GM21737 (cell line): Measurements from ENCODE around the gene TRABD2B.

Experiments
- ATAC-seq: cut with Tn5 transposase; IDR thresholded peaks from one replicate; pipeline ENCODE4 v1.9.1; 2021; ENCODE audit warnings: mild to moderate bottlenecking, moderate library complexity; ENCODE audit not compliant: unreplicated experiment

Gene TRABD2B

DNA sequence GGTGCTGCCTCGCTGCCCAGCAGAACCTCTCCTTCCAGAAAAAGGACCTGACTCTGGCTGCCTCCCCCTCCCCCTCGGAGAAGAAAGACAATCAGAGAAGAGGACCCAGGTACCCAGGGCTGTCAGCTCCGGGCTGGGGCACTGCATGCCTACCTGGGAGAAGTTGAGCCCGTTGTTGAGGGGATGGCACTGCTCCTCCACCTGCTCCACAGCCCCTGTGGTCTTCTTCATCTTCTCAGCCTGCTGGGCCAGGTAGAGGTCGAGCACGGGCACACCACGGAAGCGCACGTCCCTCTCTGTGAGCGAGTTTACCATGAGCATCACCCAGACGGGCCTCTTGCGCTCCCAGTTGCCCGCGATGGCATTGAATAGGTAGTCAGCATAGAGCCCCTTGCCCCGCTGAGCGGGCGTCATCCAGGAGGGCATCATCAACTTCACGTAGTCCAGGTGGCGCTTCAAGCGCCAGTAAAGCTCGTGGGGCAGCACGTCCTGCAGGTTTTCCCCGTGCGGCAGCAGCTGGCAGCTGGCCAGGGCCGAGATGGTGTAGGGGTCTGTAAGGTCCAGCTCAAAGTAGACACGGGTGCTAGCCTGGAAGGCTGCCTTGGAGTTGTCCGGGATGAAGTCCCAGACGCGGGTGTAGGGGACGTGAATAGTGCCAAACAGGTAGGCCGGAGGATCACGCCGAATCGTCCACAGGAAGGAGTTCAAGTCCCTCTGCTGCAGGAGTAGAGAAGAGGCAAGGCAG, 3.1 kb downstream of the TRABD2B start:
- no peak for ATAC-seq

DNA sequence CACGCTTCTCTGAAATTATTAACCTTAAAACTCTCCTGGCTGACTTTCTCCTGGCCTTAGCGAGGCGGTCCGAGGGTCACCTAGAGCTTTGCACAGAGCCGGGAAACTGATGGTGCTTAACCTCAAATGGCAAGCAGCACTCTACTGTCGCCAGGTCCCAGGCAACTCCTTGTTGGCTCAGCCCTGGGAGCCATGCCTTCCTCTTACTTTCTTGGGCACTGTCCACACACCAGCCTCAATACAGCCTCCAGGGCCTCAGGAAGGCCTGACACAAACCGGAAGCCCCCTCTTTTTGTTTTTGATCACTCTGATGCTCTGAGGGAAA, 3.8 kb downstream of the TRABD2B start:
- ATAC-seq: no peak

GRCh38 chr1:47992720-47993415, 4.3 kb downstream of the TRABD2B start:
- no peak for ATAC-seq

- no peak for ATAC-seq
Measured at GRCh38 chr1:47991673-47992072, 5.5 kb downstream of the TRABD2B start.

GRCh38 chr1:47991187-47991586, 6.0 kb downstream of the TRABD2B start:
- no peak for ATAC-seq

- ATAC-seq: no peak
Measured at GRCh38 chr1:47990286-47990685, 6.9 kb downstream of the TRABD2B start.

DNA sequence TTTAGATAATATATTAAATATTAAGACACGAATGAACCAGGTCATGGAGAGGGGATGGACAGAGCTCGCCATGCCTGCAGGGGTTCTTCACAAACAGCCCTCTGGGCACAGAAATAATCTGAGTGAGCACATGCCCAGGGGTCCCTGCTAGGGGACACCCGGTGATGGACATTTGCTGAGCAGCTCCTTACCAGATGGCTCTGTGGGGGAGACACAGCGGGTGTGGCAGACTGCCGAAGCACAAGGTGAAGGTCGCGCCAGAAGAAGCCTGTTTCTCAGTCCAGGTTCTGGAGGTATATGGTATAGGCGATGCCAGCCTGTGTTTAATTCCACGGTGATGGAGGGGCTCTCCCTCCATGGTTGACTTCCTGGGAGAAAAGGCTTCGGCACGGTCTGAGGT, 9.6 kb downstream of the TRABD2B start:
- no peak for ATAC-seq

DNA sequence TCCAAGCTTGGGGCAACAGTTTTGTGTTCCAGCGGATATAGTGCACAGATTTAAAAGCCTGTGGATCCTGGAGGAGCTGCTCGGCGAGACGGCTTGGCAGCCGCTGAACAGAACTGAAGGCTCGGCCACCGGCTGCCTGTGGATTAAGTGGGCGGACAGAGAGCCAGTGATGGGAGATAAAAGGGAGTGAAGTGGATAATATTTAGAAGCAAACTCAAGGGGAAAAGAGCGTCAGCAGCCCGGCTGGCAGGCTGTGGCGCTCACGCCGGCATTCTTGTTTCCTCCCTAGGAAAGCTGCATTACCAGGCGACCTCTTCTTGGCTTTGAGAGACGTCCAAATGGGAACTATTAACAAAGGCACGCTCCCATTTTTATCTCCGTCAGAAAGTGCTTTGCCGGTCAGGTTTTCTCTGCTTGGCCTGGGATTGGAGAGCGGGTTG, 10.4 kb downstream of the TRABD2B start:
- ATAC-seq: no peak

GRCh38 chr1:47985018-47985417, 12.2 kb downstream of the TRABD2B start:
- ATAC-seq: no peak

DNA sequence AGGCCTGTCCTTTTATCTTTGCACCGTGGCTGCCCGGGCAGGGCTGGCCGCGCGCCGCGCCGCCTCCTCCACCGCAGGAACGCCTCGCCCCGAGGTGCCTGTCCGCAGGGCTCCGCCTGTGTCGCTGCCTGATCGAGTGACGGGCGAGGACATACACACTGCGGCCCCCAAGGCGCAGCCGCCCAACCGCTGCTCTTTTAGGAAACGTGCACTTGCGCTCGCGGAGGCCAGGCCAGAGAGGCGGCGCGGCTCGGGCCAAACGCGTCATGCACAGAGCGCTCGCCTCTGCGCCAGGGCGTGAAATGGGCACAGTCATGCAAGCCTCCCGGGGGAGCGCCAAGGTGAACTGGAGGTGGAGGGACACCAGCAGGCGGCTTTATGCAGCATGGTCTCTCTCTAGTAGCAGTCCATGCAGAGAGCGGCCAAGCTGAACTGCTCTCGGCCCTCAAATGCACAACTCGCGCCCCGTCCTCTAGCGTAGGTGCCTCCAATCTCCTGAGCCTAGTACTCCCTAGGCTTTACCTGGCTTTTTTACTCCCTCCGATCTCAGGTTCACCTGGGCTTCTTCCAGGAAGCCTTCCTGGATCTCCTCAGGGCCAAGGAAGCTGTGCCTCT, 12.9 kb downstream of the TRABD2B start:
- ATAC-seq: no peak

DNA sequence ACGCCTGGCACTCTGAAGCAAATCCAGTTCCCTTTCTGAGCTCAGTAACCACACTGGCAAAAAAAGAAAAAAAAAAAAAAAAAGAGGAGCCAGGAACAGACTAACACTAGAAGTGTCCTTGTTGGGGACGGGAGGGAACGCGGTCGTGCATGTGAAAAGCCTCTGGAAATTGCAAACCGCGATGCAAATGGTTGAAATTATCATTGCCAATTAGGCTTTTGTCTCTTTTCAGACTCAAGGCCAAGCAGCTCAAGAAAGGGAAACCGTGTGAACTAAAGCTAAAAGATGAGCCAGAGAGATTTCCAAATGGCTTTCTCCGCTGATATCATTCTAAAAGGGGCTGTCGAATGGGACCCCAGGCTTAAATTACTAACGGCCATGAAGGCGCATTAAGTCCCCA, 13.5 kb downstream of the TRABD2B start:
- no peak for ATAC-seq

- no peak for ATAC-seq
Measured at GRCh38 chr1:47981667-47982350, 15.4 kb downstream of the TRABD2B start.

DNA sequence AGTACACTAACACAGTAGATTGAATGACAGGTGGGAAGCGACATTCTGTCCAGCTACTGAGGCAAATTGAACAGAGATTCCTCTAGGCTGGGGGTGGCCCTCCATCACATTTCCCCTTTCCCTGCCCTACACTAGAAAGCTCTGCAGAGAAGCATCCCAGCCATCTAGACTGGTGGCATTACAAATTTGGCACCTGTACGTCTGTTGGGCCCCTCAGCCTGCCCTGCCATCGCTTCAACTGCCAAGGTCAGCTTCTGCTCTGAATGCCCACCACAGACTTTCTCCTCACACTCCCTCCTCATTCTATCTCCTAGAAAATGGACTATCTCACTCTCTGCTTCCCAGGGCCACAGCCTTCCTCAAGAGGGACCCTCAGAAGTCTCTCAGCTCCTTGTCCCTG, 16.7 kb downstream of the TRABD2B start:
- no peak for ATAC-seq

- ATAC-seq: no peak
Measured at GRCh38 chr1:47979724-47980123, 17.5 kb downstream of the TRABD2B start.

- ATAC-seq: no peak
Measured at GRCh38 chr1:47978486-47978885, 18.7 kb downstream of the TRABD2B start.

- no peak for ATAC-seq
Measured at GRCh38 chr1:47976728-47977127, 20.5 kb downstream of the TRABD2B start.

DNA sequence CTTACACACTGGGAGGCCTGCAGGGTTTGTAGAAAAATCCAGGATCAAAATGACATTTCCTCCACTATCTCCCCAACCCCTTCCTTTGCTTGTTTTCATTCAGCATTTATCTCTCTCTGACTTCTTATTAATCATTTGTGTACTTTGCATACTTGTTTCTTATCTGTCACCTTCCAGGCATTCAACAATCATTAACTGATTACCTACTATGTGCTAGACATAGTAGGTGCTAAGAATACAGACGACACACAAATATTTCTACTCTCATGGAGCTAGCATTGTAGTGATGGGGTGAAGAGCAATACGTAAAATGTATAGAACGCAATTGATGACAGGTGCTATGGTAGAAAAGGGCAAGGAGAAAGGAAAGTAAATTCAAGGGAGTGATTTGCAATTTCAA, 20.9 kb downstream of the TRABD2B start:
- no peak for ATAC-seq

DNA sequence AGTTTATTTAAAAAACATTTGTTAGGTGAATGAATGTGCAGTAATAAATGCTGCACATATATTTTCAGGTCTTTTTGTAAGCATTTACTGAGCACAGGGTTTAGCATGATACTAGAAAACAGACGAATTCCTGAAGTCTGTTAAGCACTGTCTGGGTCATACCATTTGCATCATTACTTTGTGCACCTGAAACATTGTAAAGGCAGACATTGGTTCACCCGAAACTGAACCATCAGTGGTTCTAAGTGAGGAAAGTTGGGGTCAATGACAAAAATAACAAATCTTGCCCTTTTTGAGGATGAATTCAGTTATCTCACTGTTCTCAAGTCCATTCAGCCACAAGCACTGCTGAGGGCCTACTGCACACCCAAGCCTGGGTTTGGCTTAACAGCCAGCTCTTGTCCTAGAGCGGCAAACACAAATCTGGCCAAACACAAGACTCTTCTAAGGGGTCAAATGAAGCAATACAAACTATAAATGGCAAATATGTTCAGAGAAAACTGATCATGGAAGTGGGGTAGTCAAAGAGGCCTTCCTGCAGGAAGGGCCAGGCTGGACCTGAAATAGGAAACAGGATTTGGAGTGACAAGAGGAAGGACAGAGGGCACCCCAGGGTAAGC, 21.8 kb downstream of the TRABD2B start:
- no peak for ATAC-seq

DNA sequence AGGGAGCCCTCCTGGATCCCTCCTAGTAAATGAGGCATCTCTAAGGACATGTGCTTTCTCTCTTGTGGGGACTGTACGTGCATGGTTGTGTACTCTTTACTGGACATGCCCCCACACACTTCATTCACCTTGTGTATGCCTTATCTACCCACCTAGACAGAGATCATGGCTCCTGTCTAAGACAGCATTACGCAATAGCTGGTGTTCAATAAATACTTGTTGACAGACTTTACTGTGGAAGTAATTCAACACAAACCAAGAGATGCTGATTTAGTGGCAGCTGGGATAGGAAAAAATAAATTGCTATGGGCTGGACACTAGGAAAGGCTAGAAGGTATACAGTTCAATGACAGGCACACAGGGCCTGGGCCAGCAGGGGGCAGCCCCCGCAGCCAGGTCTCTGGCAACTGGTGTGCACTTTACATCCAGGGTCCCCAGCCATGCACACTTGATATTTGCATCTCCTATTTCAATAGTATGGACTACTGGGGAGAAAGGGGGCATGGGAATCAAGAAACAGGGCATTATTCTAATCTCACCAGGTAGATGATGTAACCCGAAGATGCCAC, 24.2 kb downstream of the TRABD2B start:
- no peak for ATAC-seq

GRCh38 chr1:47971385-47972160, 25.6 kb downstream of the TRABD2B start:
- no peak for ATAC-seq
